ENCODE data around the gene NUDT3. TPM values are rescaled to one million over a fixed set of nuclear protein-coding genes. Genes with fewer than 3 reads are reported as not detected.

NUDT3 gene
- total RNA-seq, 1 experiment from 2014 or later, result 25.2 TPM

GRCh38 chr6:34437644-34437970 is 45.1 kb upstream of the NUDT3 start (continued):
- TF ChIP-seq CTCF (IDR thresholded peaks at IDR 0.05 in 2 of 3, conservative IDR thresholded peaks at IDR 0.05 in 1 of 3; ENCODE audit: borderline replicate concordance in 1 of 3, insufficient read depth in 1 of 3, low read depth in 2 of 3, low read length in 2 of 3) (no peak), EGR1 (IDR thresholded peaks at IDR 0.05; ENCODE audit: low read depth) (no peak), SIN3A (IDR thresholded peaks at IDR 0.05; ENCODE audit: low read depth) (no peak)

- ChIA-PET CTCF (no interaction called here), RAD21 (ENCODE audit: low non-redundant PET in 1 of 2, low total read pairs in 2 of 2, uncharacterized antibody in 2 of 2, unreplicated experiment in 2 of 2) (no interaction called here), POLR2A (interaction anchor here (0.7 to 1.5 kb wide), 2 partner anchors 10 to 11 kb away, joined by 3 to 8 read pairs; partner anchors contain the start of gene RPS10)
- Histone ChIP-seq H3K27me3 (ENCODE audit: insufficient read depth, low read length) (no peaks in the 10 kb centered on the region), H3K4me3 (replicated peaks in 1 of 2; ENCODE audit: low read depth in 1 of 2, low read length in 2 of 2) (no peak overlapping the region), H3K27ac (ENCODE audit: low read depth, low read length) (no peak overlapping the region), H3K4me1 (ENCODE audit: control insufficient read depth in 1 of 2, insufficient read depth in 2 of 2, low read length in 2 of 2) (no peaks in the 10 kb centered on the region), H3K9ac (ENCODE audit: low read length) (no peak overlapping the region), H3K36me3 (ENCODE audit: control insufficient read depth in 1 of 2, insufficient read depth in 2 of 2, low read length in 2 of 2) (no peaks in the 10 kb centered on the region), H3K79me2 (ENCODE audit: insufficient read depth, low read length) (no peaks in the 10 kb centered on the region), H3K9me3 (ENCODE audit: control insufficient read depth in 1 of 2, insufficient read depth in 1 of 2, low read depth in 1 of 2, low read length in 2 of 2) (no peaks in the 10 kb centered on the region), H2AFZ (ENCODE audit: low read depth, low read length, poor library complexity, severe bottlenecking) (no peak overlapping the region), H4K20me1 (ENCODE audit: insufficient read depth) (no peaks in the 10 kb centered on the region), H3K9me2 (ENCODE audit: insufficient read depth) (no peaks in the 10 kb centered on the region), H3K4me2 (ENCODE audit: low read length) (no peak overlapping the region)
- DNase-seq (ENCODE audit: low read depth, low spot score) (no peak), ATAC-seq (no peak)
- BruUV-seq (replicated peaks), result no TSS peak
- intact Hi-C loops (cut with micrococcal nuclease), result no loop called here
- no peak for TF ChIP-seq SIN3A (IDR thresholded peaks at IDR 0.05; ENCODE audit: low read depth)
- TF ChIP-seq RAD21 (IDR thresholded peaks at IDR 0.05; ENCODE audit: low read depth), result no peak
- TF ChIP-seq ELF1 (IDR thresholded peaks at IDR 0.05; ENCODE audit: borderline replicate concordance, low read depth), result no peak
- no peak for TF ChIP-seq JUND (IDR thresholded peaks at IDR 0.05)
- no peak for TF ChIP-seq CTCF (IDR thresholded peaks at IDR 0.05 in 2 of 3, conservative IDR thresholded peaks at IDR 0.05 in 1 of 3; ENCODE audit: borderline replicate concordance in 1 of 3, insufficient read depth in 1 of 3, low read depth in 2 of 3, low read length in 2 of 3)
- TF ChIP-seq TCF7L2 (IDR thresholded peaks at IDR 0.05; ENCODE audit: borderline replicate concordance, extremely low read depth, insufficient read depth, insufficient read length), result no peak
- TF ChIP-seq YY1 (IDR thresholded peaks at IDR 0.05; ENCODE audit: extremely low read depth, insufficient replicate concordance, low read depth, low read length), result no peak
- TF ChIP-seq, protein P1, sequence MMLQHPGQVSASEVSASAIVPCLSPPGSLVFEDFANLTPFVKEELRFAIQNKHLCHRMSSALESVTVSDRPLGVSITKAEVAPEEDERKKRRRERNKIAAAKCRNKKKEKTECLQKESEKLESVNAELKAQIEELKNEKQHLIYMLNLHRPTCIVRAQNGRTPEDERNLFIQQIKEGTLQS (IDR thresholded peaks at IDR 0.05), result no peak
- TF ChIP-seq ZBTB33 (IDR thresholded peaks at IDR 0.05; ENCODE audit: extremely low read depth, insufficient replicate concordance, low read length), result no peak
- no peak for TF ChIP-seq ZNF274 (IDR thresholded peaks at IDR 0.05; ENCODE audit: low read depth, low read length)
- no peak for TF ChIP-seq CEBPB (IDR thresholded peaks at IDR 0.05; ENCODE audit: low read depth)
Observed at GRCh38 chr6:34436803-34437643, 44.6 kb upstream of the NUDT3 start.

Measured in HCT116 (cell line).